Effector memory CD8-positive, alpha-beta T cell (primary cell): ENCODE results near the gene ADAT2.

Experiments
- ATAC-seq: fragments of 150-1000 bp; cut with Tn5 transposase; replicated peaks from 2 replicates; pipeline ENCODE4 v1.10.0; 2021; ENCODE audit warnings: mild to moderate bottlenecking, moderate library complexity
- DNase-seq, 3 experiments: peaks; one replicate each; pipeline ENCODE4 v3.0.0; 2021
- H3K27ac Mint-ChIP-seq, 2 donors: one replicate each; pipeline ENCODE4 v1.8.0; 2022; ENCODE audit warnings: mild to moderate bottlenecking in 2 of 2, mixed read lengths in 2 of 2, moderate library complexity in 2 of 2
- H3K27me3 Mint-ChIP-seq, 2 donors: one replicate each; pipeline ENCODE4 v1.8.0; 2022; ENCODE audit warnings: mixed read lengths in 2 of 2
- H3K36me3 Mint-ChIP-seq: one replicate; pipeline ENCODE4 v1.8.0; 2022; ENCODE audit warnings: mild to moderate bottlenecking, moderate library complexity, mixed read lengths; ENCODE audit not compliant: insufficient read depth
- H3K4me1 Mint-ChIP-seq, 2 donors: one replicate each; pipeline ENCODE4 v1.8.0; 2022; ENCODE audit warnings: low read depth in 2 of 2, mixed read lengths in 2 of 2
- H3K4me3 Mint-ChIP-seq, 2 donors: one replicate each; pipeline ENCODE4 v1.8.0; 2022; ENCODE audit warnings: mild to moderate bottlenecking in 2 of 2, mixed read lengths in 2 of 2, moderate library complexity in 2 of 2
- H3K9me3 Mint-ChIP-seq, 2 donors: one replicate each; pipeline ENCODE4 v1.8.0; 2022; ENCODE audit warnings: mixed read lengths in 2 of 2

The ADAT2 gene

DNA sequence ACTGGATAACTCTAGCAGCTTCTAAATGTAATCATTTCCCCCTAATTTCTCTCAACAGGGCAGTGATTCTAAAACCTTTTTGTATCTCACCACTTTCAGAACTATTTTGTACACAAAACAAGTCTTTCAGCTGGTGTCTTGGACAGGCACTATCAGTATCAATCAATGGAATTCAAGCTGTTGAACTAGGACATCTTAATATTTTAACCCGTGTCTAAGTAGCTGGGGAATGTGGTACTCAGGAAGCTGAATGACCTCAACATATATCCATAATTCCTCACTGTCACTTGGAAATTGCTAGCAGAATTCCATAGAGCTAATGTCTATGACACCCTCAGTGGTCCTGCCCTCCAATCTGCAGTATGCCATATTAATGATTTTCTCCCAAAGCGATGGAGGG lies 24.5 kb downstream of the ADAT2 start:
- H3K36me3 Mint-ChIP-seq, result no peaks in the 10 kb centered on the region
- H3K27me3 Mint-ChIP-seq, result no peaks in the 10 kb centered on the region
- H3K9me3 Mint-ChIP-seq, result no peaks in the 10 kb centered on the region

GRCh38 chr6:143419526-143419925 lies 31.0 kb downstream of the ADAT2 start:
- no peaks in the 10 kb centered on the region for H3K36me3 Mint-ChIP-seq
- H3K27me3 Mint-ChIP-seq, result no peaks in the 10 kb centered on the region
- no peak overlapping the region for H3K27ac Mint-ChIP-seq
- no peak for ATAC-seq
- H3K4me3 Mint-ChIP-seq, result no peak overlapping the region
- DNase-seq, result no peak
- no peaks in the 10 kb centered on the region for H3K4me1 Mint-ChIP-seq
- no peaks in the 10 kb centered on the region for H3K9me3 Mint-ChIP-seq

More for the DNA sequence above, 24.5 kb downstream of the ADAT2 start:
- Mint-ChIP-seq H3K4me3 (no peak overlapping the region), H3K27ac (no peak overlapping the region), H3K4me1 (peaks cover 3% of the 10 kb centered on the region in 2 donors)
- DNase-seq (no peak), ATAC-seq (no peak)

- Mint-ChIP-seq H3K9me3 (no peaks in the 10 kb centered on the region), H3K4me3 (no peak overlapping the region), H3K4me1 (no peaks in the 10 kb centered on the region), H3K27me3 (no peaks in the 10 kb centered on the region), H3K36me3 (no peaks in the 10 kb centered on the region), H3K27ac (no peak overlapping the region)
- DNase-seq (no peak), ATAC-seq (no peak)
These were observed 35.7 kb downstream of the ADAT2 start for GRCh38 chr6:143414769-143415168.

GRCh38 chr6:143410859-143411270 lies 39.6 kb downstream of the ADAT2 start:
- peaks cover 0 to 1% of the 10 kb centered on the region in 2 donors for H3K4me1 Mint-ChIP-seq
- DNase-seq, result no peak
- ATAC-seq, result no peak
- no peak overlapping the region for H3K4me3 Mint-ChIP-seq
- H3K9me3 Mint-ChIP-seq, result no peaks in the 10 kb centered on the region
- no peaks in the 10 kb centered on the region for H3K36me3 Mint-ChIP-seq
- H3K27me3 Mint-ChIP-seq, result no peaks in the 10 kb centered on the region
- no peak overlapping the region for H3K27ac Mint-ChIP-seq

- no peaks in the 10 kb centered on the region for H3K27me3 Mint-ChIP-seq
- DNase-seq (no peak), ATAC-seq (no peak)
- H3K36me3 Mint-ChIP-seq, result no peaks in the 10 kb centered on the region
- no peak overlapping the region for H3K27ac Mint-ChIP-seq
- H3K9me3 Mint-ChIP-seq, result no peaks in the 10 kb centered on the region
- peaks cover 0 to 1% of the 10 kb centered on the region in 2 donors for H3K4me1 Mint-ChIP-seq
- H3K4me3 Mint-ChIP-seq, result no peak overlapping the region
These were observed 41.7 kb downstream of the ADAT2 start for GRCh38 chr6:143408787-143409162.

GRCh38 chr6:143408151-143408786 lies 42.2 kb downstream of the ADAT2 start:
- DNase-seq (no peak), ATAC-seq (no peak)
- no peaks in the 10 kb centered on the region for H3K27me3 Mint-ChIP-seq
- no peak overlapping the region for H3K27ac Mint-ChIP-seq
- H3K36me3 Mint-ChIP-seq, result no peaks in the 10 kb centered on the region
- H3K4me1 Mint-ChIP-seq, result peaks cover 0 to 1% of the 10 kb centered on the region in 2 donors
- no peak overlapping the region for H3K4me3 Mint-ChIP-seq
- no peaks in the 10 kb centered on the region for H3K9me3 Mint-ChIP-seq

DNA sequence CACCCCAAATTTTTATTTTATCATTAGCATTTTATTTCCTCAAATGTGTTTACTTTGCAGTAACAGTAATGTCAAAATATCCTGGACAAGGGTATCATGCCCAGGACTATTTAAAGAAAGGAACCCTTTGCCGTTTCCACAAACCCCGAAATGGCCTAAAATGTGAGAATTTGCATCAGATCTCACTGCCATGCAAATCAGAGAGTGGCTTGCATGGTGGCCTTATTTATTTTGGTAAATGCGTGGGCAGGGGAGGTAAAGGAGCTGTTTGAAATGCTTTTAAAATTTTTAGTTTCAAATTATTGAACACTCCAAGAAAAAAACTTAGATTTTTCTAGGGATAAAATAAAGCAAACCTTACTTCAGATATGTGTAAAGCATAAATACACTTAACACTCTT lies 43.8 kb downstream of the ADAT2 start:
- Mint-ChIP-seq H3K36me3 (no peaks in the 10 kb centered on the region), H3K27ac (no peak overlapping the region), H3K4me3 (no peak overlapping the region), H3K27me3 (no peaks in the 10 kb centered on the region), H3K9me3 (no peaks in the 10 kb centered on the region), H3K4me1 (peaks cover 0 to 1% of the 10 kb centered on the region in 2 donors)
- DNase-seq (no peak), ATAC-seq (no peak)

- Mint-ChIP-seq H3K27ac (no peak overlapping the region), H3K27me3 (no peaks in the 10 kb centered on the region), H3K36me3 (no peaks in the 10 kb centered on the region), H3K9me3 (no peaks in the 10 kb centered on the region), H3K4me3 (no peak overlapping the region), H3K4me1 (peaks cover 7 to 8% of the 10 kb centered on the region in 2 donors)
- DNase-seq (no peak), ATAC-seq (no peak)
These were observed 44.9 kb downstream of the ADAT2 start for GRCh38 chr6:143405373-143406154.

DNA sequence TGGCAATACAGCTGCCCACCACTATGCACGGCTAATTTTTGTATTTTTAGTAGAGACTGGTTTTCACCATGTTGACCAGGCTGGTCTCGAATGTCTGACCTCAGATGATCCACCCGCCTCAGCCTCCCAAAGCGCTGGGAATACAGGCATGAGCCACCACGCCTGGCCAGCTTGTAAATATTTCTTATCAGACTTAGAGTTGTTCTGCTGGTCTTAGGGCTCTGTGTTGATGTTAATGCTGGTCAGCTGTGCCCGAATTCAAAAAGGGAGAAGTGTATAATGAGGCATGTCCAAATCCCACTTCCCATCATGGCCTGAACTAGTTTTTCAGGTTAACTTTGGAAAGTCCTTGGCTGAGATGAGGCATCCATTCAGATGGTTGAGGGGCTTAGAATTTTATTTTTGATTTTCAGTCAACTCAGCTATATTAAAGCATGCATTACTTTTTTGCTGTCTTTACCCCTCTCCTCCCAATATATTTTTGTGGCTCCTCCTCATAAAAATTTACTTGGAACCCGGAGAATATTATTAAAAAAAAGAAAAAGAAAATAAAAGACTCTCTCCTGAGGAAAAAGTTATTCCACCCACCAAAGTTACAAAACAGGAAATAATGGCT lies 47.7 kb downstream of the ADAT2 start:
- ATAC-seq (no peak), DNase-seq (no peak)
- Mint-ChIP-seq H3K4me1 (peaks cover 26 to 30% of the 10 kb centered on the region in 2 donors), H3K4me3 (no peak overlapping the region), H3K9me3 (no peaks in the 10 kb centered on the region), H3K27me3 (no peaks in the 10 kb centered on the region), H3K36me3 (peaks cover 1% of the 10 kb centered on the region), H3K27ac (peak overlapping the region in 1 of 2 donors; percentile 42)

- H3K4me1 Mint-ChIP-seq, result peaks cover 33 to 40% of the 10 kb centered on the region in 2 donors
- H3K4me3 Mint-ChIP-seq, result no peak overlapping the region
- DNase-seq (no peak), ATAC-seq (no peak)
- no peaks in the 10 kb centered on the region for H3K9me3 Mint-ChIP-seq
- no peaks in the 10 kb centered on the region for H3K27me3 Mint-ChIP-seq
- peak overlapping the region in 1 of 2 donors; percentile 42 for H3K27ac Mint-ChIP-seq
- H3K36me3 Mint-ChIP-seq, result peaks cover 8% of the 10 kb centered on the region
These were observed 48.7 kb downstream of the ADAT2 start for GRCh38 chr6:143401636-143402370.

DNA sequence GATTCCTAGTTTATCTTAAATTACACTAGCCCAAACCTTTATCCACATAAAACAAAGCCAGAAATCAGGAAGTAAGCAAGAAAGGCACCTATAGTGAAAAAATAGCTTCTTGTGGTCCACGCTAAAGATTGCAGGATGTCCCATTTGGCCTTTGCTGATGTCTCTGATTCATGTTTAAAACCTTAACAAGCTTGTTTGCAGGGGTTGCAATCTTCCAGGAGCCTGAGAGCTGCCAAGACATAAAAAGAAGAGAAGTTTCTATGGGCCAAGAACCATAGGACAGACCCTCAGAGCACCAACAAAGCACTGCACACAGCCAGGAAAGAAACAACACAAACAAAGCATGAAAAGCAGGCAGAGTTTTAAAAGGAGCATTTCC lies 49.4 kb downstream of the ADAT2 start:
- Mint-ChIP-seq H3K27me3 (no peaks in the 10 kb centered on the region), H3K27ac (peak overlapping the region in 1 of 2 donors; percentile 84), H3K36me3 (peaks cover 8% of the 10 kb centered on the region), H3K4me1 (peaks cover 40 to 47% of the 10 kb centered on the region in 2 donors), H3K4me3 (peak overlapping the region; percentile 4 to 43), H3K9me3 (no peaks in the 10 kb centered on the region)
- DNase-seq, result no peak
- no peak for ATAC-seq

GRCh38 chr6:143400258-143401067 lies 50.0 kb downstream of the ADAT2 start:
- peak in 2 of 3 experiments; percentile 5 to 10 for DNase-seq
- H3K4me3 Mint-ChIP-seq, result peak overlapping the region; percentile 4 to 43
- H3K27ac Mint-ChIP-seq, result peak overlapping the region; percentile 61 to 84
- H3K9me3 Mint-ChIP-seq, result no peaks in the 10 kb centered on the region
- peak; percentile 33 for ATAC-seq
- peaks cover 8% of the 10 kb centered on the region for H3K36me3 Mint-ChIP-seq
- no peaks in the 10 kb centered on the region for H3K27me3 Mint-ChIP-seq
- peaks cover 44 to 52% of the 10 kb centered on the region in 2 donors for H3K4me1 Mint-ChIP-seq

- Mint-ChIP-seq H3K27me3 (no peaks in the 10 kb centered on the region), H3K27ac (peak overlapping the region; percentile 17 to 84), H3K9me3 (no peaks in the 10 kb centered on the region), H3K36me3 (peaks cover 8% of the 10 kb centered on the region), H3K4me1 (peaks cover 45 to 55% of the 10 kb centered on the region in 2 donors), H3K4me3 (no peak overlapping the region)
- DNase-seq (no peak), ATAC-seq (no peak)
These were observed 50.7 kb downstream of the ADAT2 start for GRCh38 chr6:143399775-143400174.
